GM23248 (cell line): ENCODE results near the gene ANKRD65.

Experiments used
- EZH2 ChIP-seq: fragments of 200-600 bp; sonication (generic); IDR thresholded peaks from 2 replicates; pipeline ENCODE4 v1.6.1; 2018; ENCODE audit warnings: antibody characterized with exemption, mild to moderate bottlenecking; ENCODE audit not compliant: insufficient read depth, poor library complexity, severe bottlenecking
- EZH2phosphoT487 ChIP-seq: fragments of 200-600 bp; sonication (generic); IDR thresholded peaks from 2 replicates; pipeline ENCODE4 v1.6.1; 2018; ENCODE audit warnings: antibody characterized with exemption, moderate library complexity, mild to moderate bottlenecking, low read depth; ENCODE audit not compliant: insufficient read depth

DNA sequence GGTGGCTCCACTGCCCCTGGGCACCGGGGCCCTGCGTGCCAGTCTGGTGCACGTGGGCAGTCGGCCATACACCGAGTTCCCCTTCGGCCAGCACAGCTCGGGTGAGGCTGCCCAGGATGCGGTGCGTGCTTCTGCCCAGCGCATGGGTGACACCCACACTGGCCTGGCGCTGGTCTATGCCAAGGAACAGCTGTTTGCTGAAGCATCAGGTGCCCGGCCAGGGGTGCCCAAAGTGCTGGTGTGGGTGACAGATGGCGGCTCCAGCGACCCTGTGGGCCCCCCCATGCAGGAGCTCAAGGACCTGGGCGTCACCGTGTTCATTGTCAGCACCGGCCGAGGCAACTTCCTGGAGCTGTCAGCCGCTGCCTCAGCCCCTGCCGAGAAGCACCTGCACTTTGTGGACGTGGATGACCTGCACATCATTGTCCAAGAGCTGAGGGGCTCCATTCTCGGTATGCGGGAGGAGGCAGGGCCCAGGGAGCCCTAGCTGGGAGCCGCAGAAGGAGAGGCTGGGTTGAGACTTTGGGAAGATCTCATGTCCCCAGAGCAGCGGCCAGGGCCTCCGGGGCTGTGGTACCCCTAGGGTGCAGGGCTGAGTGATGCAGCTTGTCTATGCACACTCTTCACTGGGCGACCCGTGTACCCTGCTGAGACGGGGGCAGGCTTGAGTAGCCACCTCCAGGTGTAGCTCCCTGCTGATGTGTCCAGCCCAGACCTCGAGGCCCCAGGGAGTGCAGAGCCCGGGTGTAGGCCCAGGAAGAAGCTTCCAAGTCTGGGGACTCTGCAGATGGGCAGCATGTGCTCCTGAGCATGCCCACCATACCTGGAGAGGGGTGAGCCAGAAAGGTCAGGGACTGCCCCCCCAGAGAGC is 16.2 kb upstream of the ANKRD65 start:
- TF ChIP-seq EZH2phosphoT487 (no peak), EZH2 (no peak)
